HEK293 (cell line): ENCODE data around the gene NMNAT2.

Source experiments
- BCL11A ChIP-seq: fragments of 450-650 bp; formaldehyde crosslinking; IDR thresholded peaks from 2 replicates; pipeline ENCODE4 v1.5.1; 2016; ENCODE audit warnings: low read depth, missing biosample characterization, missing genetic modification characterization
- KLF10 ChIP-seq: fragments of 450-650 bp; IDR thresholded peaks from 2 replicates; pipeline ENCODE4 v1.5.1; 2018; ENCODE audit warnings: missing biosample characterization, mild to moderate bottlenecking, missing genetic modification characterization
- SALL2 ChIP-seq: fragments of 450-650 bp; formaldehyde crosslinking; IDR thresholded peaks from 2 replicates; pipeline ENCODE4 v1.5.0; 2017; ENCODE audit warnings: missing biosample characterization, mild to moderate bottlenecking, missing genetic modification characterization, borderline replicate concordance
- ZNF140 ChIP-seq: fragments of 450-650 bp; formaldehyde crosslinking; IDR thresholded peaks from 2 replicates; pipeline ENCODE4 v1.5.1; 2016; ENCODE audit warnings: missing biosample characterization, missing genetic modification characterization
- ZNF248 ChIP-seq: fragments of 450-650 bp; formaldehyde crosslinking; IDR thresholded peaks from 2 replicates; pipeline ENCODE4 v1.5.1; 2017; ENCODE audit warnings: missing biosample characterization, missing genetic modification characterization
- ZNF292 ChIP-seq: fragments of 450-650 bp; formaldehyde crosslinking; IDR thresholded peaks from 2 replicates; pipeline ENCODE4 v1.5.1; 2016; ENCODE audit warnings: low read depth, missing biosample characterization, missing genetic modification characterization, borderline replicate concordance
- ZNF404 ChIP-seq: fragments of 450-650 bp; formaldehyde crosslinking; IDR thresholded peaks from 2 replicates; pipeline ENCODE4 v1.5.1; 2017; ENCODE audit warnings: missing biosample characterization, missing genetic modification characterization
- TF ChIP-seq, protein P1 (sequence below): fragments of 450-650 bp; formaldehyde crosslinking; IDR thresholded peaks from 2 replicates; pipeline ENCODE4 v1.5.1; 2016; ENCODE audit warnings: missing biosample characterization, missing genetic modification characterization
- TF ChIP-seq, protein P2 (sequence below): sonication (generic); formaldehyde crosslinking; IDR thresholded peaks from 2 replicates; pipeline ENCODE4 v1.8.1; 2022; ENCODE audit warnings: mild to moderate bottlenecking, moderate library complexity, missing genetic modification reagents
- TF ChIP-seq, protein P3 (sequence below): IDR thresholded peaks from 2 replicates; pipeline ENCODE4 v1.6.1; 2011; ENCODE audit warnings: mild to moderate bottlenecking, low read depth, low read length, borderline replicate concordance

DNA sequence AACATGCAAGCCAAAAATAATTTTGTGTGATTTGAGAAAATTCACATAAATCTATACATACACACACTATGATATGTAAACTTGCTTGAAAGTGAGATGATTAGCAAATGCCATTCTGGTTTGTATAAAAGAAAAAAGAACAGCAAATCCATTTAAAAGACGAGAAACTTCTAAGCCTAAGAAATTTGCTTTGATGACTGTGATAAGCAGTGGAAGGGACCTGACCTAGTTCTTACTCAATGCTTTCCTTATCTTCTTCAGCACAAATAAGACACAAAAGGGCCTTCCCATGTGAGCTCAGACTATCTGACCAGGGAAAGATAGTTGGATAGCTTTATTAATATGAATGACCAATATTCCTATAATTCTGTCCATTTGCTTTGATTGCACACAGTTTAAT lies 25.3 kb upstream of the NMNAT2 start:
- TF ChIP-seq ZNF248 (tag by site-specific recombination) (no peak), SALL2 (no peak), KLF10 (tag by site-specific recombination) (no peak), BCL11A (tag by site-specific recombination) (no peak), ZNF404 (tag by site-specific recombination) (no peak), ZNF292 (tag by site-specific recombination) (no peak), ZNF140 (tag by site-specific recombination) (no peak)
- TF ChIP-seq, protein P1, sequence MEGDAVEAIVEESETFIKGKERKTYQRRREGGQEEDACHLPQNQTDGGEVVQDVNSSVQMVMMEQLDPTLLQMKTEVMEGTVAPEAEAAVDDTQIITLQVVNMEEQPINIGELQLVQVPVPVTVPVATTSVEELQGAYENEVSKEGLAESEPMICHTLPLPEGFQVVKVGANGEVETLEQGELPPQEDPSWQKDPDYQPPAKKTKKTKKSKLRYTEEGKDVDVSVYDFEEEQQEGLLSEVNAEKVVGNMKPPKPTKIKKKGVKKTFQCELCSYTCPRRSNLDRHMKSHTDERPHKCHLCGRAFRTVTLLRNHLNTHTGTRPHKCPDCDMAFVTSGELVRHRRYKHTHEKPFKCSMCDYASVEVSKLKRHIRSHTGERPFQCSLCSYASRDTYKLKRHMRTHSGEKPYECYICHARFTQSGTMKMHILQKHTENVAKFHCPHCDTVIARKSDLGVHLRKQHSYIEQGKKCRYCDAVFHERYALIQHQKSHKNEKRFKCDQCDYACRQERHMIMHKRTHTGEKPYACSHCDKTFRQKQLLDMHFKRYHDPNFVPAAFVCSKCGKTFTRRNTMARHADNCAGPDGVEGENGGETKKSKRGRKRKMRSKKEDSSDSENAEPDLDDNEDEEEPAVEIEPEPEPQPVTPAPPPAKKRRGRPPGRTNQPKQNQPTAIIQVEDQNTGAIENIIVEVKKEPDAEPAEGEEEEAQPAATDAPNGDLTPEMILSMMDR (tag by site-specific recombination) = no peak
- TF ChIP-seq, protein P2, sequence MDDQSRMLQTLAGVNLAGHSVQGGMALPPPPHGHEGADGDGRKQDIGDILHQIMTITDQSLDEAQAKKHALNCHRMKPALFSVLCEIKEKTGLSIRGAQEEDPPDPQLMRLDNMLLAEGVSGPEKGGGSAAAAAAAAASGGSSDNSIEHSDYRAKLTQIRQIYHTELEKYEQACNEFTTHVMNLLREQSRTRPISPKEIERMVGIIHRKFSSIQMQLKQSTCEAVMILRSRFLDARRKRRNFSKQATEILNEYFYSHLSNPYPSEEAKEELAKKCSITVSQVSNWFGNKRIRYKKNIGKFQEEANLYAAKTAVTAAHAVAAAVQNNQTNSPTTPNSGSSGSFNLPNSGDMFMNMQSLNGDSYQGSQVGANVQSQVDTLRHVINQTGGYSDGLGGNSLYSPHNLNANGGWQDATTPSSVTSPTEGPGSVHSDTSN (CRISPR knock-in tag) = no peak
- TF ChIP-seq, protein P3, sequence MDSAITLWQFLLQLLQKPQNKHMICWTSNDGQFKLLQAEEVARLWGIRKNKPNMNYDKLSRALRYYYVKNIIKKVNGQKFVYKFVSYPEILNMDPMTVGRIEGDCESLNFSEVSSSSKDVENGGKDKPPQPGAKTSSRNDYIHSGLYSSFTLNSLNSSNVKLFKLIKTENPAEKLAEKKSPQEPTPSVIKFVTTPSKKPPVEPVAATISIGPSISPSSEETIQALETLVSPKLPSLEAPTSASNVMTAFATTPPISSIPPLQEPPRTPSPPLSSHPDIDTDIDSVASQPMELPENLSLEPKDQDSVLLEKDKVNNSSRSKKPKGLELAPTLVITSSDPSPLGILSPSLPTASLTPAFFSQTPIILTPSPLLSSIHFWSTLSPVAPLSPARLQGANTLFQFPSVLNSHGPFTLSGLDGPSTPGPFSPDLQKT = no peak
